SJCRH30 (cell line): ENCODE measurements around the gene TLE5. TPM values are rescaled to one million over a fixed set of nuclear protein-coding genes. Genes with fewer than 3 reads are reported as not detected.
"Not testable (repeated sequence)": the region's sequence is repeated elsewhere in the genome, so short reads cannot be mapped to it uniquely, and the experiment has no call there.

Experiments
- DNase-seq, 2 experiments: peaks; one replicate each; pipeline ENCODE4 v3.0.0-alpha.2; 2015 to 2020
- H3K27ac ChIP-seq: fragments of 250-450 bp; sonication (Bioruptor Pico); 2 replicates; pipeline ENCODE4 v1.5.1; 2020; ENCODE audit warnings: mild to moderate bottlenecking, moderate library complexity
- H3K27me3 ChIP-seq: fragments of 250-450 bp; sonication (Bioruptor Pico); 2 replicates; pipeline ENCODE4 v1.5.1; 2020; ENCODE audit warnings: mild to moderate bottlenecking, moderate library complexity
- H3K36me3 ChIP-seq: fragments of 250-450 bp; sonication (Bioruptor Pico); 2 replicates; pipeline ENCODE4 v1.5.1; 2020; ENCODE audit warnings: mild to moderate bottlenecking, moderate library complexity
- H3K4me1 ChIP-seq: fragments of 250-450 bp; sonication (Bioruptor Pico); 2 replicates; pipeline ENCODE4 v1.5.1; 2020; ENCODE audit warnings: mild to moderate bottlenecking, moderate library complexity
- H3K4me3 ChIP-seq: fragments of 250-450 bp; sonication (Bioruptor Pico); 2 replicates; pipeline ENCODE4 v1.5.1; 2020; ENCODE audit warnings: mild to moderate bottlenecking, moderate library complexity
- H3K9me3 ChIP-seq: fragments of 250-450 bp; sonication (Bioruptor Pico); replicated peaks from 2 replicates; pipeline ENCODE4 v1.5.1; 2020; ENCODE audit warnings: mild to moderate bottlenecking, moderate library complexity
- total RNA-seq: library from RNA; depleted of rRNA; stranded (reverse); fragments of >200 nt; shearing (Covaris generic); gene quantifications from 2 replicates; pipeline ENCODE4 v1.2.3, GENCODE V29; 2014

The TLE5 gene
- total RNA-seq, 1 experiment from 2014 or later = 313 TPM

GRCh38 chr19:3099347-3100145 lies 37.3 kb upstream of the TLE5 start:
- DNase-seq = no peak
- H3K27ac ChIP-seq = no peak overlapping the region
- no peak overlapping the region for H3K4me3 ChIP-seq
- peaks cover 4% of the 10 kb centered on the region; the same call in 1 of the 2 replicates for H3K4me1 ChIP-seq
- H3K27me3 ChIP-seq = no peaks in the 10 kb centered on the region
- H3K36me3 ChIP-seq = no peaks in the 10 kb centered on the region
- H3K9me3 ChIP-seq = no peaks in the 10 kb centered on the region

- no peaks in the 10 kb centered on the region for H3K9me3 ChIP-seq
- no peak overlapping the region; the same call in 1 of the 2 replicates for H3K27ac ChIP-seq
- no peaks in the 10 kb centered on the region for H3K36me3 ChIP-seq
- no peak overlapping the region for H3K4me3 ChIP-seq
- H3K27me3 ChIP-seq = no peaks in the 10 kb centered on the region
- no peak for DNase-seq
- peaks cover 4% of the 10 kb centered on the region; the same call in 1 of the 2 replicates for H3K4me1 ChIP-seq
Observed at GRCh38 chr19:3098515-3099346, 36.4 kb upstream of the TLE5 start.

GRCh38 chr19:3098141-3098514 lies 35.8 kb upstream of the TLE5 start:
- H3K4me1 ChIP-seq = peaks cover 4% of the 10 kb centered on the region; the same call in 1 of the 2 replicates
- H3K36me3 ChIP-seq = no peaks in the 10 kb centered on the region
- H3K9me3 ChIP-seq = no peaks in the 10 kb centered on the region
- H3K27ac ChIP-seq = no peak overlapping the region
- H3K27me3 ChIP-seq = 0 out of 2 replicates have a peak, but pooled peaks cover under 1% of the 10 kb centered on the region
- DNase-seq = no peak
- H3K4me3 ChIP-seq = no peak overlapping the region

- peaks cover 4% of the 10 kb centered on the region; the same call in 1 of the 2 replicates for H3K4me1 ChIP-seq
Observed at GRCh38 chr19:3097442-3097871, 35.2 kb upstream of the TLE5 start.

GRCh38 chr19:3096902-3097326 lies 34.6 kb upstream of the TLE5 start:
- no peaks in the 10 kb centered on the region for H3K36me3 ChIP-seq
- peaks cover 4% of the 10 kb centered on the region; the same call in 1 of the 2 replicates for H3K4me1 ChIP-seq
- H3K4me3 ChIP-seq = no peak overlapping the region
- no peaks in the 10 kb centered on the region for H3K9me3 ChIP-seq
- H3K27me3 ChIP-seq = 0 out of 2 replicates have a peak, but pooled peaks cover 3% of the 10 kb centered on the region
- H3K27ac ChIP-seq = no peak overlapping the region
- no peak for DNase-seq

More at GRCh38 chr19:3097442-3097871, 35.2 kb upstream of the TLE5 start:
- H3K36me3 ChIP-seq = no peaks in the 10 kb centered on the region
- H3K27me3 ChIP-seq = 0 out of 2 replicates have a peak, but pooled peaks cover 3% of the 10 kb centered on the region
- no peak overlapping the region for H3K27ac ChIP-seq
- no peak overlapping the region for H3K4me3 ChIP-seq
- no peaks in the 10 kb centered on the region for H3K9me3 ChIP-seq
- DNase-seq = no peak

GRCh38 chr19:3096267-3096901 lies 34.1 kb upstream of the TLE5 start:
- 0 out of 2 replicates have a peak, but pooled peaks cover 3% of the 10 kb centered on the region for H3K27me3 ChIP-seq
- H3K9me3 ChIP-seq = no peaks in the 10 kb centered on the region
- H3K4me1 ChIP-seq = peaks cover 4% of the 10 kb centered on the region; the same call in 1 of the 2 replicates
- no peak for DNase-seq
- H3K4me3 ChIP-seq = no peak overlapping the region
- no peaks in the 10 kb centered on the region for H3K36me3 ChIP-seq
- no peak overlapping the region for H3K27ac ChIP-seq

- peak overlapping the region; percentile 91 for H3K4me3 ChIP-seq
- no peak for DNase-seq
- no peaks in the 10 kb centered on the region for H3K9me3 ChIP-seq
- H3K27me3 ChIP-seq = 0 out of 2 replicates have a peak, but pooled peaks cover 3% of the 10 kb centered on the region
- H3K4me1 ChIP-seq = peaks cover 4% of the 10 kb centered on the region; the same call in 1 of the 2 replicates
- no peaks in the 10 kb centered on the region for H3K36me3 ChIP-seq
- no peak overlapping the region for H3K27ac ChIP-seq
Observed at GRCh38 chr19:3095441-3096191, 33.3 kb upstream of the TLE5 start.

GRCh38 chr19:3094601-3095440 lies 32.5 kb upstream of the TLE5 start:
- peak; percentile 41 to 48 for DNase-seq
- Histone ChIP-seq H3K27me3 (0 out of 2 replicates have a peak, but pooled peaks cover 3% of the 10 kb centered on the region), H3K27ac (no peak overlapping the region), H3K4me3 (peak overlapping the region; percentile 91), H3K4me1 (peaks cover 4% of the 10 kb centered on the region; the same call in 1 of the 2 replicates), H3K36me3 (no peaks in the 10 kb centered on the region), H3K9me3 (no peaks in the 10 kb centered on the region)

- H3K36me3 ChIP-seq, H3K27me3 ChIP-seq, DNase-seq, H3K4me1 ChIP-seq, H3K4me3 ChIP-seq, H3K9me3 ChIP-seq, H3K27ac ChIP-seq: not testable (repeated sequence)
Observed at GRCh38 chr19:3089299-3089855, 27.1 kb upstream of the TLE5 start.

- Histone ChIP-seq H3K27me3 (no peaks in the 10 kb centered on the region), H3K27ac (no peak overlapping the region), H3K9me3 (no peaks in the 10 kb centered on the region), H3K4me1 (no peaks in the 10 kb centered on the region), H3K4me3 (no peak overlapping the region), H3K36me3 (no peaks in the 10 kb centered on the region)
- DNase-seq = no peak
Observed at GRCh38 chr19:3087769-3088168, 25.5 kb upstream of the TLE5 start.

- Histone ChIP-seq H3K4me3 (no peak overlapping the region), H3K27me3 (no peaks in the 10 kb centered on the region), H3K27ac (no peak overlapping the region), H3K4me1 (no peaks in the 10 kb centered on the region), H3K36me3 (no peaks in the 10 kb centered on the region), H3K9me3 (no peaks in the 10 kb centered on the region)
- no peak for DNase-seq
Observed at GRCh38 chr19:3084943-3085342, 22.6 kb upstream of the TLE5 start.

- DNase-seq = no peak
- Histone ChIP-seq H3K4me1 (no peaks in the 10 kb centered on the region), H3K9me3 (no peaks in the 10 kb centered on the region), H3K27me3 (no peaks in the 10 kb centered on the region), H3K27ac (no peak overlapping the region), H3K36me3 (no peaks in the 10 kb centered on the region), H3K4me3 (no peak overlapping the region)
Observed at GRCh38 chr19:3083964-3084363, 21.7 kb upstream of the TLE5 start.

- Histone ChIP-seq H3K4me3 (no peak overlapping the region), H3K36me3 (no peaks in the 10 kb centered on the region), H3K4me1 (no peaks in the 10 kb centered on the region), H3K27ac (no peak overlapping the region), H3K9me3 (no peaks in the 10 kb centered on the region), H3K27me3 (no peaks in the 10 kb centered on the region)
- no peak for DNase-seq
Observed at GRCh38 chr19:3082331-3082730, 20.0 kb upstream of the TLE5 start.
